ENCODE measurements around the gene DHRS4L2.

DNA sequence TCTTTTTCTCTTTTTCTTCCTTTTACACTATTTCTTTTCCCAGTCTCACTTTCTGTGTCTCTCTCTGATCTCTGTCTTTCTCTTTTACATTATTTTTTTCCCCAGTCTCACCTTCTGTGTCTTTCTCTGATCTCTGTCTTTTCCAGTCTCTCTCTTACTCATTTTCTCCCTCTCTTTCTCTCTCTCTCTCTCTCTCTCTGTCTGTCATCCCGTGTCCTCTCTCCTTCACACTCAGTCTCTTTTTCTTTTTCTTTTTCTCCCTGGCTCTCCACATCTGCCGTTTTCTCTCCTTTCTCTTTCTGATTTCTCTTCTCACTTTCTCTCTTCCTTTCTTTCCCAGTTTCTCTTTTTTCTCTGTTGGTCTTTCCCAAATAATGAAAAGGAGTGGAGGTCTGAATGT is 22.3 kb downstream of the DHRS4L2 start:
- TF ChIP-seq, protein P1, sequence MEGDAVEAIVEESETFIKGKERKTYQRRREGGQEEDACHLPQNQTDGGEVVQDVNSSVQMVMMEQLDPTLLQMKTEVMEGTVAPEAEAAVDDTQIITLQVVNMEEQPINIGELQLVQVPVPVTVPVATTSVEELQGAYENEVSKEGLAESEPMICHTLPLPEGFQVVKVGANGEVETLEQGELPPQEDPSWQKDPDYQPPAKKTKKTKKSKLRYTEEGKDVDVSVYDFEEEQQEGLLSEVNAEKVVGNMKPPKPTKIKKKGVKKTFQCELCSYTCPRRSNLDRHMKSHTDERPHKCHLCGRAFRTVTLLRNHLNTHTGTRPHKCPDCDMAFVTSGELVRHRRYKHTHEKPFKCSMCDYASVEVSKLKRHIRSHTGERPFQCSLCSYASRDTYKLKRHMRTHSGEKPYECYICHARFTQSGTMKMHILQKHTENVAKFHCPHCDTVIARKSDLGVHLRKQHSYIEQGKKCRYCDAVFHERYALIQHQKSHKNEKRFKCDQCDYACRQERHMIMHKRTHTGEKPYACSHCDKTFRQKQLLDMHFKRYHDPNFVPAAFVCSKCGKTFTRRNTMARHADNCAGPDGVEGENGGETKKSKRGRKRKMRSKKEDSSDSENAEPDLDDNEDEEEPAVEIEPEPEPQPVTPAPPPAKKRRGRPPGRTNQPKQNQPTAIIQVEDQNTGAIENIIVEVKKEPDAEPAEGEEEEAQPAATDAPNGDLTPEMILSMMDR (IDR thresholded peaks at IDR 0.05), result no peak
- no peak for TF ChIP-seq EP300 (IDR thresholded peaks at IDR 0.05)
- no peak for TF ChIP-seq POLR2A (IDR thresholded peaks at IDR 0.05)

Data from tibial nerve (tissue), 4 donors.